HEK293T (cell line): ENCODE measurements around the gene RPL22.

Source experiments
- CTCF ChIA-PET: fragments of 350-600 bp; formaldehyde crosslinking; extraction: SDS; loops from one replicate; lab custom pipeline; 2021; ENCODE audit warnings: antibody characterized with exemption, inconsistent platforms; lab: Yijun Ruan, JAX
- POLR2A ChIA-PET: fragments of 350-600 bp; formaldehyde crosslinking; extraction: SDS; loops from one replicate; lab custom pipeline; 2020; ENCODE audit warnings: antibody characterized with exemption, inconsistent platforms; lab: Yijun Ruan, JAX
- DNase-seq: peaks from one replicate; pipeline ENCODE4 v3.0.0; 2012; ENCODE audit warnings: mixed read lengths; ENCODE audit errors: extremely low spot score
- ARNT ChIP-seq: fragments of 450-650 bp; IDR thresholded peaks from 2 replicates; pipeline ENCODE4 v1.6.1; 2017; ENCODE audit warnings: mild to moderate bottlenecking
- BHLHE40 ChIP-seq: fragments of 450-650 bp; IDR thresholded peaks from 2 replicates; pipeline ENCODE4 v1.6.1; 2016; ENCODE audit warnings: mild to moderate bottlenecking, moderate library complexity, borderline replicate concordance
- CTBP1 ChIP-seq: fragments of 450-650 bp; IDR thresholded peaks from 2 replicates; pipeline ENCODE4 v1.6.1; 2016; ENCODE audit warnings: borderline replicate concordance
- ELF4 ChIP-seq: fragments of 450-650 bp; IDR thresholded peaks from 2 replicates; pipeline ENCODE4 v1.6.1; 2017; ENCODE audit warnings: antibody characterized with exemption
- FOXA1 ChIP-seq: fragments of 450-650 bp; IDR thresholded peaks from 2 replicates; pipeline ENCODE4 v1.6.1; 2016; ENCODE audit warnings: mild to moderate bottlenecking
- FOXK2 ChIP-seq: fragments of 450-650 bp; IDR thresholded peaks from 2 replicates; pipeline ENCODE4 v1.6.1; 2016; ENCODE audit warnings: mild to moderate bottlenecking
- FOXM1 ChIP-seq: fragments of 450-650 bp; IDR thresholded peaks from 2 replicates; pipeline ENCODE4 v1.6.1; 2017; ENCODE audit warnings: mild to moderate bottlenecking, borderline replicate concordance
- HDGF ChIP-seq: fragments of 450-650 bp; IDR thresholded peaks from 2 replicates; pipeline ENCODE4 v1.6.1; 2017; ENCODE audit warnings: antibody characterized with exemption, borderline replicate concordance
- L3MBTL2 ChIP-seq: fragments of 450-650 bp; conservative IDR thresholded peaks from 2 replicates; pipeline ENCODE4 v1.6.1; 2016; ENCODE audit warnings: mild to moderate bottlenecking
- LEF1 ChIP-seq: fragments of 450-650 bp; IDR thresholded peaks from 2 replicates; pipeline ENCODE4 v1.6.1; 2017; ENCODE audit warnings: mild to moderate bottlenecking, borderline replicate concordance
- NFRKB ChIP-seq: fragments of 450-650 bp; IDR thresholded peaks from 2 replicates; pipeline ENCODE4 v1.6.1; 2016; ENCODE audit warnings: mild to moderate bottlenecking, moderate library complexity
- PKNOX1 ChIP-seq: fragments of 450-650 bp; IDR thresholded peaks from 2 replicates; pipeline ENCODE4 v1.6.1; 2016
- SP1 ChIP-seq: fragments of 450-650 bp; IDR thresholded peaks from 2 replicates; pipeline ENCODE4 v1.6.1; 2017
- SUZ12 ChIP-seq: fragments of 450-650 bp; IDR thresholded peaks from 2 replicates; pipeline ENCODE4 v1.6.1; 2016; ENCODE audit warnings: mild to moderate bottlenecking
- TARDBP ChIP-seq: fragments of 450-650 bp; IDR thresholded peaks from 2 replicates; pipeline ENCODE4 v1.6.1; 2016
- ZNF384 ChIP-seq: fragments of 450-650 bp; IDR thresholded peaks from 2 replicates; pipeline ENCODE4 v1.6.1; 2016

RPL22 gene

DNA sequence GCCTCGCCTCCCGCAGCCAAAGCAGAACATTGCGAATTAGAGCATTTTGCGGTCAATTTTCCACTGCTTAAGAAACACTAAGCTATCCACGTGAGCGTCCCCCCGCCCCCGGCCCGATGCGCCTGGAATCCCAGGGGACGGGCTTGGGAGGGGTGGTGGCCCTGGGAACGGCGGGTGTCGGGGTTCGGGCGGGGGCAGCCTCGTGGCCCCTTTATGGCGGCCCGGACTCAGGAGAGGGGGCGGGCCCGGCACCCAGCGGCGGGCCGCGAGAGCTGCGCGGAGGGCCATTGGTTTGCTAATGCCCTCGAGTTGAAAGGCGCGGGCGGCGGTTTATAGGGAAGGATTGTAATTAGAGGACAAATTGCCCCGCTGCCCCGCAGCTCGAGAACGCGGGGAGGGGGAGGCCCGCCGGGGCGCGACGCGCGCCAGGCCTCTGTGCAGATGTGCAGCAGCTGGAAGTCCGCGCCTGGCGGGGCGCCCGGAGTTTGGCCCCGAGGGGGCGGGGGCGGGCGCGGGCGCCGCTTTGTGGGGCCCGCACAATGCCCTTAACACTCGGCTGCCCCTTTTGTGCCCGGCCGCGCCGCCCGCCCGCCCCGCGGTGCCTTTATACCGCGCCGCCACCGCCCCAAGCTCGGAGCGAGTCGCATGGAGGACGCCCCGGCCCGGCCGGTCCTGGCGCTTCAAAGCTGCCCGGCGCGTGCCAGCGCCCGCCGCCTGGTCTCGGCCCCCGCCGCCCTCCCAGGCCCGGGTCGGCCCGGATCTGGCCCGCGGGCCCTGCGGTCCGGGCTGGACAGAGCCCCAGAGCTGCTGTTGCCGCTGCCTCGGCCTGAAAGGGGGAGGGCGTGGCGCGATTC lies 42.7 kb upstream of the RPL22 start:
- TF ChIP-seq BHLHE40 = no peak
- CTCF ChIA-PET = interaction anchor here (1.0 kb wide), 1 partner anchor 37 kb away, joined by 3 read pairs; no protein-coding TSS in a partner anchor
- DNase-seq = no peak
- POLR2A ChIA-PET = interaction anchor here (1.3 kb wide), 1 partner anchor 37 kb away, joined by 7 read pairs; no protein-coding TSS in a partner anchor

GRCh38 chr1:6241107-6241886 lies 41.9 kb upstream of the RPL22 start:
- TF ChIP-seq SP1 (no peak), HDGF (no peak), ARNT (no peak), L3MBTL2 (no peak), FOXA1 (no peak), CTBP1 (no peak), BHLHE40 (no peak), FOXK2 (no peak), ELF4 (no peak), TARDBP (no peak), ZNF384 (no peak), NFRKB (no peak), PKNOX1 (no peak), LEF1 (no peak)
- ChIA-PET CTCF (no interaction called here), POLR2A (no interaction called here)
- DNase-seq = no peak

DNA sequence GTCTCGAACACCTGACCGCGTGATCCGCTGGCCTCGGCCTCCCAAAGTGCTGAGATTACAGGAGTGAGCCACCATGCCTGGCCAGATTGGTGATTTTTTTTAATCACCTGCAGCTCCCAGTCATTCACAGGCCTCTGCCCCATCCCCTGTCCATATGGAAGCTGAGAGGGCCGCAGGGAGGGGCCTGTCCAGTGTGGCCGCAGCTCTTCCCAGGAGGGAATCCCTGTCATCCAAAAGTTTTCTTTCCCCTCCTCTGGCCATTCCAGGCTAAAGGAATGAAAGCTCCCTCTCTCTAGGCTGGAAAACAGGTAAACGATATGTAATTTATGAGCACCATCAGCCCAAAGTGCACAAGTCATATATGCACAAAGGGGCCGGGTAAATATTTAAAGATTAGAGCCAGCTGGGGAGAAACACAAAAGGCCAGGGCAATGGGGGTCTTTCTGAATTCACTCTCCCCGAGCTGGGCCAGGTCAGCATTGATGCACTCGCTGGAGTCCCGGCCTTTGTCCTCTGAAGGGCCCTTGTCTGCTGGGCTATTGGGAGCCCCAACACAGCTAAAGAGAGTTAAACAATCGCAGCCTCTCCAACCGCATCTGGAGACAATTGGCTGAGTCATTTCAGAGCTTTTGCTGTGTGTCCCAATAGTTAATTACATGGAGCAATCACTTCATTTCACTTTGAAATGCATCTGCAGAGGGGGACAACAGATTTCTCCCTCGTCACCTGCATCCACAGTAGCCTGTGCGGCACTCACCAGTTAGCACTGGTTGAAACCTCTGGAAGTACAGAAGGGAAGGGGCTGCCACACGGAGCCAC lies 40.8 kb upstream of the RPL22 start:
- no peak for DNase-seq

DNA sequence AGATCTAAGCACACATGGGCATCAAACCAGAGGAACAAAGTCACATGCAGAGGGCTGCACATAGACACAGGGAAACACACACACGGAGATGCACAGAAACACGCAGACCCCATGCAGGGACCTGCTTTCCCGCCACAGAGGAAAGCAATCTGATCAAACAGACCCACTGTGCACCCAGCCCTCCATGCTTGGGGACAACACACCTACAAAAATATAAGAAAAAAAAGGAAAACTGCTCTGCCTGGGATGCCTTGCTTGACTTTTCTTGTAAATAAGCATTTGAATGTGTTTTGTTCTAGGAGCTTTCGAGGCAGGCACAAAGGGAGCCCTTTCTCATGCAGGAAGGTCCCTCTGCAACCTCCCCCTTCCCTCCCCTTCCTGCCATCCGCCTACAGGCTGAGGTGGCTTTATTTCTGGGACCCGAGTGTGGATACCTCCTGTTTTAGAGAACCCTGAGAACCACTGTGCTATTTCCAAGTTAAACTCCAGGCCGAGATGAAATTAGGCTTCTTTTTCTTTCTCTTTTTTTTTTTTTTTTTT lies 39.9 kb upstream of the RPL22 start:
- no peak for DNase-seq
- ChIA-PET POLR2A (interaction anchor here (1.0 to 2.3 kb wide), 3 partner anchors 14 to 35 kb away, joined by 3 to 15 read pairs (median 8); partner anchors contain the start of gene RNF207), CTCF (interaction anchor here (0.7 to 1.9 kb wide), 12 partner anchors 8 to 251 kb away, joined by 3 to 14 read pairs (median 4); partner anchors contain the start of gene RNF207)
- TF ChIP-seq FOXM1 (no peak), L3MBTL2 (no peak), PKNOX1 (no peak), LEF1 (no peak), ZNF384 (no peak), ARNT (no peak), SUZ12 (no peak), HDGF (no peak), FOXK2 (no peak), CTBP1 (no peak), BHLHE40 (no peak), SP1 (no peak), ELF4 (no peak), FOXA1 (no peak), NFRKB (no peak), TARDBP (no peak)

More for the DNA sequence above, 40.8 kb upstream of the RPL22 start:
- CTCF ChIA-PET = interaction anchor here (0.7 kb wide), 1 partner anchor 37 kb away, joined by 3 read pairs; no protein-coding TSS in a partner anchor
- POLR2A ChIA-PET = no interaction called here
- TF ChIP-seq PKNOX1 (no peak), ELF4 (no peak)

DNA sequence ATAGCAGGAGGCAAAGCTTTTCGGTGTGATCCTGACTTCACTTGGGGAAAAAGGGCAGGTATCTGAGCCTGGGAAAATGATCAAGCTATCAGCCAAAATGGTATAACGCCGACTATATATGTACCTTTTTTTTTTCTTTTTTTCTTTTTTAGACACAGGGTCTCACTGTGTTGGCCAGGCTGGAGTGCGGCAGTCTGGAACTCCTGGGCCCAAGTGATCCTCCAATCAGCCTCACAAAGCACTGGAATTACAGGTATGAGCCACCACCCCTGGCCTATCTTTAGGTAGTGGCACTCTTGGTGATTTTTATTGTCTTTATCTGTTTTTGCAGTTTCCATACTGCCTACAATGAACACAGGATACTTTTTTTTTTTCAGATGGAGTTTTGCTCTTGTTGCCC lies 37.7 kb upstream of the RPL22 start:
- no peak for DNase-seq
- ChIA-PET POLR2A (interaction anchor here (2.3 kb wide), 1 partner anchor 32 kb away, joined by 15 read pairs; no protein-coding TSS in a partner anchor), CTCF (interaction anchor here (0.7 to 1.0 kb wide), 2 partner anchors 70 to 107 kb away, joined by 3 to 5 read pairs; no protein-coding TSS in a partner anchor)
- TF ChIP-seq PKNOX1 (no peak), L3MBTL2 (no peak), FOXM1 (no peak), SUZ12 (no peak), ELF4 (no peak), ARNT (no peak), HDGF (no peak), TARDBP (no peak), BHLHE40 (no peak), LEF1 (no peak), SP1 (no peak), FOXK2 (no peak)
